ENCODE measurements around the gene CCDC78.

The CCDC78 gene

DNA sequence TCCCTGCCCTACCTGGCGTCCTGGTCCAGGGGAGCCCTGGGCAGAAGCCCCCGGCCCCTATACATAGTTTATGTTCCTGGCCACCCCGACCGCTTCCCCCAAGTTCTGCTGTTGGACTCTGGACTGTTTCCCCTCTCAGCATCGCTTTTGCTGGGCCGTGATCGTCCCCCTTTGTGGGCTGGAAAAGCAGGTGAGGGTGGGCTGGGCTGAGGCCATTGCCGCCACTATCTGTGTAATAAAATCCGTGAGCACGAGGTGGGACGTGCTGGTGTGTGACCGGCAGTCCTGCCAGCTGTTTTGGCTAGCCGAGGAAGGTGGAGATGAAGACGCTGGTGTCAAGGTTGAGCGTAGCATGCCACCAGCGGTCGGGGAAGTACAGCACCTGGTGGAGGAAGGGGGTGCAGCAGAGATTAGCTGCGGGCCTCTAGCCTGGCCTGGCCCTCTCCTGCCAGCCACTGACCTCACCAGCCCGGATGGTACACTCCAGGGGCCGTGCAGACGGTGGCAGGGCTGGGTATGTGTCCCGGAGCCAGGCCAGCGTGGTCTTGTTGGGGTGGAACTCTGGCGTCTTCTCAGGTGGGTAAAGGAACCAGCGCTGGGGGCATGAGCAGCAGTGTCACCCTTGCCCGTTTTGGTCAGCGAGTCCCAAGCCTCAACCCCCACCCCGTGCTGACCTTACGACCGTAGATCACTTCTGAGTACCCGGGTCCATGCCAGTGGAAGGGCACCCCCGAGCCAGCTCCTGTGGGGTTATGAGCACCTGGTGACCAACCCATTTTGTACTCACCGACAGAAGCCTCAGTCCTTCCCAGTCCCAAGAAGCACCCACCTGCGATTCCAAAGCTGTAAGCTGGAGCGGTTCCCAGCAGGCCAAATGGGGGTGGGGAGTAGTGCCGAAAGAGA is 43.5 kb downstream of the CCDC78 start:
- TF ChIP-seq, protein P1, sequence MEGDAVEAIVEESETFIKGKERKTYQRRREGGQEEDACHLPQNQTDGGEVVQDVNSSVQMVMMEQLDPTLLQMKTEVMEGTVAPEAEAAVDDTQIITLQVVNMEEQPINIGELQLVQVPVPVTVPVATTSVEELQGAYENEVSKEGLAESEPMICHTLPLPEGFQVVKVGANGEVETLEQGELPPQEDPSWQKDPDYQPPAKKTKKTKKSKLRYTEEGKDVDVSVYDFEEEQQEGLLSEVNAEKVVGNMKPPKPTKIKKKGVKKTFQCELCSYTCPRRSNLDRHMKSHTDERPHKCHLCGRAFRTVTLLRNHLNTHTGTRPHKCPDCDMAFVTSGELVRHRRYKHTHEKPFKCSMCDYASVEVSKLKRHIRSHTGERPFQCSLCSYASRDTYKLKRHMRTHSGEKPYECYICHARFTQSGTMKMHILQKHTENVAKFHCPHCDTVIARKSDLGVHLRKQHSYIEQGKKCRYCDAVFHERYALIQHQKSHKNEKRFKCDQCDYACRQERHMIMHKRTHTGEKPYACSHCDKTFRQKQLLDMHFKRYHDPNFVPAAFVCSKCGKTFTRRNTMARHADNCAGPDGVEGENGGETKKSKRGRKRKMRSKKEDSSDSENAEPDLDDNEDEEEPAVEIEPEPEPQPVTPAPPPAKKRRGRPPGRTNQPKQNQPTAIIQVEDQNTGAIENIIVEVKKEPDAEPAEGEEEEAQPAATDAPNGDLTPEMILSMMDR (IDR thresholded peaks at IDR 0.05; ENCODE audit: borderline replicate concordance, control extremely low read depth, extremely low read depth, insufficient read depth, missing control alignments): no peak
- in situ Hi-C loops (cut with MboI; ENCODE audit: low sequenced_read_pairs, unreplicated experiment): no loop called here
- no peak for DNase-seq (ENCODE audit: low spot score)

DNA sequence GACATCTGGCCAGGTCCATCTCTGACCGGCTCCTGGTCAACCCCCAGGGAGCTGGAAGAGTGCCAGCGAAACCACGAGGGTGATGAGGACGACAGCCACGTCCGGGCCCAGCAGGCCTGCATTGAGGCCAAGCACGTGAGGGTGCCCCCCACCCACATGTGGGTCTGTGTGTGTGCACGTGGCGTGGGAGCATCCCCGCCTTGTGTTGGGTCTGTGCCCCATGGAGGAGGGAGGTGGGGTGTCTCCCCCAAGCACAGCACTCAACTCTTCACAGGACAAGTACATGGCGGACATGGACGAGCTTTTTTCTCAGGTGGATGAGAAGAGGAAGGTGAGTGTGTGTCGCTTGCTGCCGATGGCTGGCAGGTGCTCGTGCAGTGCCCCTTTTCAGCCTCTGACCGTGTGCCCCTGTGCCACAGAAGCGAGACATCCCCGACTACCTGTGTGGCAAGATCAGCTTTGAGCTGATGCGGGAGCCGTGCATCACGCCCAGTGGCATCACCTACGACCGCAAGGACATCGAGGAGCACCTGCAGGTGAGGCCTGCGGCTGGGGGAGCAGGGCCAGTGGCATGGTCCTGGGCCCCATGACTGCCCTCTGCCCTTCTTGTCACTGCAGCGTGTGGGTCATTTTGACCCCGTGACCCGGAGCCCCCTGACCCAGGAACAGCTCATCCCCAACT is 44.4 kb downstream of the CCDC78 start:
- TF ChIP-seq, protein P1 (IDR thresholded peaks at IDR 0.05; ENCODE audit: borderline replicate concordance, control extremely low read depth, extremely low read depth, insufficient read depth, missing control alignments): no peak
- in situ Hi-C loops (cut with MboI; ENCODE audit: low sequenced_read_pairs, unreplicated experiment): no loop called here
- no peak for DNase-seq (ENCODE audit: low spot score)

DNA sequence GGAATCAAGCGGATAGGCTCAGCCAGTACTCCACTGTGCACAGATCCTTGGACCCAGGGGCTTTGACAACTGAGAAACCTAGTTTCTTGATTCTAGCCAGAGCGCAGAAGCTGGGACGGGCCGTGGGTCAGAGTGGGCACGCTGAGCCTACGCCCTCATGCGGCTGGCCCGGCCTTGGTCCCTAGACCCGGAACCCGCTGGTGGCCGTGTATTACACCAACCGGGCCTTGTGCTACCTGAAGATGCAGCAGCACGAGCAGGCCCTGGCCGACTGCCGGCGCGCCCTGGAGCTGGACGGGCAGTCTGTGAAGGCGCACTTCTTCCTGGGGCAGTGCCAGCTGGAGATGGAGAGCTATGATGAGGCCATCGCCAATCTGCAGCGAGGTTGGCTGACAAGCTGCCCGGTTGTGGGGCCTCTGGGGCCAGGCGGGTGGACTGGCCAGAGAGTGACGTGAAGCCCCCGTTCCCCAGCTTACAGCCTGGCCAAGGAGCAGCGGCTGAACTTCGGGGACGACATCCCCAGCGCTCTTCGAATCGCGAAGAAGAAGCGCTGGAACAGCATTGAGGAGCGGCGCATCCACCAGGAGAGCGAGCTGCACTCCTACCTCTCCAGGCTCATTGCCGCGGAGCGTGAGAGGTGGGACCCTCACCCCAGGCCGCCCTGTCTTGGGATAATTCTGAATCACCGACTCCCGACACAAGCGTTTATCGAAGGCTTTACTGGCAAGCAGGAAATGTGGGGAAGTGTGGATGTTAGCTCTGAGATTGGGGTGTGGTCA is 45.1 kb downstream of the CCDC78 start:
- DNase-seq (ENCODE audit: low spot score): no peak
- in situ Hi-C loops (cut with MboI; ENCODE audit: low sequenced_read_pairs, unreplicated experiment): no loop called here

DNA sequence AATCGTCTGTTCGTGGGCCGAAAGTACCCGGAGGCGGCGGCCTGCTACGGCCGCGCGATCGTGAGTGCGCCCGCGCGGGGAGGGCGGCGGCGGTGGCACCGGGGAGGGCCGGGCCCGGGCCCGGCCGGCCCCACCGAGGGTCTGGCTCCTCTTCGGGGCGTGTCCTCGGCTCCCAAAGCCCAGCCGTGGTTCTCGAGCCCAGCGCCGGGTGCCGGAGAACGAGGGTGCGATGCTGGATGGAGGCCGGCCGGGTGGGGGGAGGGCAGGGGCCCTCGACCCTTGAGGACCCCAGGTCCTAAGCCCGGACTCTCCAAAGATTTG is 45.7 kb downstream of the CCDC78 start:
- TF ChIP-seq, protein P1 (IDR thresholded peaks at IDR 0.05; ENCODE audit: borderline replicate concordance, control extremely low read depth, extremely low read depth, insufficient read depth, missing control alignments): no peak
- DNase-seq (ENCODE audit: low spot score): no peak
- in situ Hi-C loops (cut with MboI; ENCODE audit: low sequenced_read_pairs, unreplicated experiment): no loop called here

More for the DNA sequence above, 45.1 kb downstream of the CCDC78 start:
- TF ChIP-seq, protein P1 (IDR thresholded peaks at IDR 0.05; ENCODE audit: borderline replicate concordance, control extremely low read depth, extremely low read depth, insufficient read depth, missing control alignments): peak; percentile 12

DNA sequence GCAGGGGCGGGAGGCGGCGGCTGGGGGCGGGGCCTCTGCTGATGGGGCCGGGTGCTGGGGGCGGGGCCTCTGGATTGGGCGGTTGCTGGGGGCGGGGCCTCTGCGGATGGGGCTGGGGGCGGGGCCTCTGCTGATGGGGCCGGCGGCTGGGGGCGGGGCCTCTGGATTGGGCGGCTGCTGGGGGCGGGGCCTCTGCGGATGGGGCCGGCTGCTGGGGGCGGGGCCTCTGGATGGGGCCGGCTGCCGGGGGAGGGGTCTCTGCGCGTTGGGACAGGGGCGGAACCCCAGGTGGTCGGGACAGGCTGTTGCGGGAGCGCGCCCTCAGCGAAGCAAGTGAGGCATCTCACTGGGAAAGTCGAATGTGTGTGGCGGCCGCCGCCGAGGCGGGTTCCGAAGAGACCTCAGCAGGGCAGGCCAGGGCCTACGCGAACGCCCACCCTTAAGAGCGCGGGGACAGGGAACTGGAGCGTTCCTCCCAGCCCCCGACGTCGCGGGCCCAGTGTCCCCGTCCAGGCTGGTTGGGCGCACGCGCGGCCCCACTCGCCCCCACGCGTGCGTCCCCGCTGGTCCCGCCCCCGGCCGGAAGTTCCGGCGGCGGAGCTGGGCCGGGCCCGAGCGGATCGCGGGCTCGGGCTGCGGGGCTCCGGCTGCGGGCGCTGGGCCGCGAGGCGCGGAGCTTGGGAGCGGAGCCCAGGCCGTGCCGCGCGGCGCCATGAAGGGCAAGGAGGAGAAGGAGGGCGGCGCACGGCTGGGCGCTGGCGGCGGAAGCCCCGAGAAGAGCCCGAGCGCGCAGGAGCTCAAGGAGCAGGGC is 46.2 kb downstream of the CCDC78 start, which contains the start of gene STUB1:
Gene STUB1, plus strand, starts transcription at position 597 of the 811 bp plus-strand sequence. Its CDS starts 116 bp downstream, at position 713.
- DNase-seq (ENCODE audit: low spot score): peak; percentile 89
- TF ChIP-seq, protein P1 (IDR thresholded peaks at IDR 0.05; ENCODE audit: borderline replicate concordance, control extremely low read depth, extremely low read depth, insufficient read depth, missing control alignments): no peak
- in situ Hi-C loops (cut with MboI; ENCODE audit: low sequenced_read_pairs, unreplicated experiment): no loop called here

Measured in GM13976 (cell line).